HG03457 (cell line): ENCODE results near the gene TRIM24.
"Not testable (repeated sequence)": the region's sequence is repeated elsewhere in the genome, so short reads cannot be mapped to it uniquely, and the experiment has no call there.

Source experiments
- ATAC-seq: cut with Tn5 transposase; IDR thresholded peaks from one replicate; pipeline ENCODE4 v1.9.1; 2021; ENCODE audit warnings: moderate number of reproducible peaks; ENCODE audit not compliant: unreplicated experiment

TRIM24 gene

GRCh38 chr7:138536833-138537232 is 76.8 kb downstream of the TRIM24 start:
- not testable (repeated sequence) for ATAC-seq

GRCh38 chr7:138538518-138538917 is 78.5 kb downstream of the TRIM24 start:
- ATAC-seq, result no peak

- ATAC-seq, result no peak
Observed at GRCh38 chr7:138538997-138539644, 79.1 kb downstream of the TRIM24 start.

GRCh38 chr7:138542183-138542582 is 82.1 kb downstream of the TRIM24 start:
- ATAC-seq, result peak; percentile 84

GRCh38 chr7:138543739-138544138 is 83.7 kb downstream of the TRIM24 start:
- ATAC-seq, result no peak

- no peak for ATAC-seq
Observed at GRCh38 chr7:138545123-138545522, 85.1 kb downstream of the TRIM24 start.

- ATAC-seq, result no peak
Observed at GRCh38 chr7:138546064-138546619, 86.1 kb downstream of the TRIM24 start.

- ATAC-seq, result no peak
Observed at GRCh38 chr7:138546829-138547228, 86.8 kb downstream of the TRIM24 start.

GRCh38 chr7:138549082-138549481 is 89.0 kb downstream of the TRIM24 start:
- ATAC-seq, result no peak

GRCh38 chr7:138550337-138550736 is 90.3 kb downstream of the TRIM24 start:
- no peak for ATAC-seq

GRCh38 chr7:138551102-138551501 is 91.0 kb downstream of the TRIM24 start:
- ATAC-seq, result no peak

GRCh38 chr7:138553805-138554204 is 93.7 kb downstream of the TRIM24 start:
- ATAC-seq, result no peak

GRCh38 chr7:138554674-138555073 is 94.6 kb downstream of the TRIM24 start:
- no peak for ATAC-seq

GRCh38 chr7:138555684-138556083 is 95.6 kb downstream of the TRIM24 start:
- ATAC-seq, result no peak

GRCh38 chr7:138556771-138557484 is 96.9 kb downstream of the TRIM24 start:
- ATAC-seq, result no peak

- no peak for ATAC-seq
Observed at GRCh38 chr7:138559448-138559847, 99.4 kb downstream of the TRIM24 start.

- ATAC-seq, result no peak
Observed at GRCh38 chr7:138563808-138564207, 103.7 kb downstream of the TRIM24 start.

GRCh38 chr7:138564365-138564764 is 104.3 kb downstream of the TRIM24 start:
- ATAC-seq, result no peak

GRCh38 chr7:138565071-138565450 is 105.0 kb downstream of the TRIM24 start:
- no peak for ATAC-seq

- ATAC-seq, result no peak
Observed at GRCh38 chr7:138565451-138566114, 105.5 kb downstream of the TRIM24 start.

- ATAC-seq, result no peak
Observed at GRCh38 chr7:138568655-138569054, 108.6 kb downstream of the TRIM24 start.

- ATAC-seq, result no peak
Observed at GRCh38 chr7:138569418-138569817, 109.4 kb downstream of the TRIM24 start.
